Neuronal stem cell (in vitro differentiated cells): Measurements from ENCODE around the gene GBE1.

Source experiments
- DNase-seq: peaks from one replicate; pipeline ENCODE4 v3.0.0-alpha.2; 2013; ENCODE audit warnings: low spot score
- H2AFZ ChIP-seq: one replicate; pipeline ENCODE4 v1.6.1; 2013; ENCODE audit warnings: mild to moderate bottlenecking, low read length, inconsistent platforms
- H2AK5ac ChIP-seq: 2 replicates; pipeline ENCODE4 v1.6.1; 2013; ENCODE audit warnings: low read depth, mild to moderate bottlenecking, inconsistent platforms, low read length, moderate library complexity, mixed read lengths
- H2BK120ac ChIP-seq: 2 replicates; pipeline ENCODE4 v1.6.1; 2013; ENCODE audit warnings: low read depth, mild to moderate bottlenecking, inconsistent platforms, low read length, moderate library complexity, mixed read lengths
- H2BK12ac ChIP-seq: one replicate; pipeline ENCODE4 v1.6.1; 2013; ENCODE audit warnings: low read length, inconsistent platforms
- H2BK15ac ChIP-seq: 2 replicates; pipeline ENCODE4 v1.6.1; 2013; ENCODE audit warnings: mild to moderate bottlenecking, low read length, inconsistent platforms, mixed read lengths
- H2BK5ac ChIP-seq: one replicate; pipeline ENCODE4 v1.6.1; 2013; ENCODE audit warnings: inconsistent platforms, mild to moderate bottlenecking, low read length, moderate library complexity
- H3K14ac ChIP-seq: one replicate; pipeline ENCODE4 v1.6.1; 2013; ENCODE audit warnings: low read length, inconsistent platforms
- H3K18ac ChIP-seq: 2 replicates; pipeline ENCODE4 v1.6.1; 2013; ENCODE audit warnings: low read length, inconsistent platforms
- H3K23ac ChIP-seq: 2 replicates; pipeline ENCODE4 v1.6.1; 2013; ENCODE audit warnings: low read depth, mild to moderate bottlenecking, mixed read lengths, low read length, inconsistent platforms; ENCODE audit not compliant: poor library complexity
- H3K27ac ChIP-seq: replicated peaks from 3 replicates; pipeline ENCODE4 v1.5.1; 2013; ENCODE audit warnings: low read length, inconsistent platforms
- H3K27me3 ChIP-seq, 3 experiments: 2 replicates each; pipeline ENCODE4 v1.6.1; 2013; ENCODE audit warnings: low read length in 3 of 3, mild to moderate bottlenecking in 2 of 3, inconsistent platforms in 1 of 3, low read depth in 1 of 3, mixed read lengths in 1 of 3, moderate library complexity in 1 of 3; ENCODE audit not compliant: control insufficient read depth in 3 of 3, insufficient read depth in 3 of 3
- H3K36me3 ChIP-seq, 2 donors: replicated peaks in 1 of 2; 2 replicates each; pipeline ENCODE4 v1.6.1; 2013; ENCODE audit warnings: low read length in 2 of 2; ENCODE audit not compliant: control insufficient read depth in 2 of 2, insufficient read depth in 2 of 2
- H3K4ac ChIP-seq: 2 replicates; pipeline ENCODE4 v1.6.1; 2013; ENCODE audit warnings: inconsistent platforms, mild to moderate bottlenecking, low read length, moderate library complexity
- H3K4me1 ChIP-seq, 2 donors: 1 replicate in 1 of 2; 2 replicates in 1 of 2; pipeline ENCODE4 v1.6.1; 2013; ENCODE audit warnings: low read length in 2 of 2, low read depth in 1 of 2; ENCODE audit not compliant: control insufficient read depth in 2 of 2, insufficient read depth in 1 of 2
- H3K4me2 ChIP-seq: one replicate; pipeline ENCODE4 v1.6.1; 2013; ENCODE audit warnings: mild to moderate bottlenecking, low read length, inconsistent platforms; ENCODE audit not compliant: insufficient read depth, poor library complexity, severe bottlenecking
- H3K4me3 ChIP-seq, 2 donors: 2 replicates each; pipeline ENCODE4 v1.5.1; 2013; ENCODE audit warnings: low read length in 2 of 2, mild to moderate bottlenecking in 2 of 2, inconsistent platforms in 1 of 2, moderate library complexity in 1 of 2
- H3K79me1 ChIP-seq: one replicate; pipeline ENCODE4 v1.6.1; 2013; ENCODE audit warnings: low read depth, mild to moderate bottlenecking, inconsistent platforms, low read length, moderate library complexity
- H3K9ac ChIP-seq: one replicate; pipeline ENCODE4 v1.6.1; 2013; ENCODE audit warnings: mild to moderate bottlenecking, low read depth, low read length, inconsistent platforms; ENCODE audit not compliant: poor library complexity
- H3K9me3 ChIP-seq, 2 donors: replicated peaks in 1 of 2; 2 replicates each; pipeline versions ENCODE3 to v1.6.1; 2013; ENCODE audit warnings: low read length in 2 of 2, mild to moderate bottlenecking in 2 of 2, inconsistent platforms in 1 of 2, low read depth in 1 of 2, mixed read lengths in 1 of 2, moderate library complexity in 1 of 2; ENCODE audit not compliant: control insufficient read depth in 2 of 2, insufficient read depth in 1 of 2
- H4K8ac ChIP-seq: one replicate; pipeline ENCODE4 v1.6.1; 2013; ENCODE audit warnings: low read depth, mild to moderate bottlenecking, inconsistent platforms, low read length, moderate library complexity
- H4K91ac ChIP-seq: one replicate; pipeline ENCODE4 v1.6.1; 2013; ENCODE audit warnings: low read length, low read depth, mild to moderate bottlenecking, inconsistent platforms; ENCODE audit not compliant: poor library complexity
- WGBS, 2 donors: extraction: QIAGEN DNeasy Blood & Tissue Kit; methylation state at CpG; one replicate each; pipeline ENCODE4 v1.1.7; 2013; ENCODE audit warnings: missing lambda C conversion rate in 2 of 2, mixed read lengths in 1 of 2; ENCODE audit not compliant: insufficient read length in 2 of 2, insufficient replicate concordance in 1 of 2; ENCODE audit errors: extremely low coverage in 2 of 2; 5-methylcytosine and 5-hydroxymethylcytosine counted together

GBE1 gene

DNA sequence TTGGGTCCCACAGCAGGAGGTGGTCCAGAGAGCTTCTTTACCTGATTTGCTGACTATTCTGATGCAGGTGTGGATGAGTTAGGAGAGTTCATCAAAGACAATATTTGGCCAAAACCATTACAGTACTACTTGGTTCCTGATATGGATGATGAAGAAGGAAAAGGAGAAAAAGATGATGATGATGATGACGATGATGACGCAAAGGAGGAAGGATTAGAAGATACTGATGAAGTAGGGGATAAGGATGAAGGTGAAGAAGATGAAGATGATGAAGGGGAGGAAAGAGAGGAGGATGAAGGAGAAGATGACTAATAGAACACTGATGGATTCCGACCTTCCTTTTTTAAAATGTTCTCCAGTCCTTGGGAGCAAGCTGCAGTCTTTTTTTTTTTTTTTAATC is 148.7 kb downstream of the GBE1 start:
- Histone ChIP-seq H3K14ac (no peak overlapping the region), H2BK12ac (no peak overlapping the region), H3K4me3 (no peak overlapping the region), H3K9ac (no peak overlapping the region), H3K36me3 (no peaks in the 10 kb centered on the region), H2BK120ac (no peak overlapping the region), H2AFZ (no peak overlapping the region), H3K4me2 (no peak overlapping the region), H3K27me3 (no peaks in the 10 kb centered on the region), H2AK5ac (no peak overlapping the region), H3K18ac (no peak overlapping the region), H3K23ac (no peak overlapping the region), H3K4me1 (no peaks in the 10 kb centered on the region), H4K91ac (no peak overlapping the region), H2BK5ac (no peak overlapping the region), H3K4ac (no peak overlapping the region), H3K9me3 (no peaks in the 10 kb centered on the region), H3K79me1 (no peaks in the 10 kb centered on the region), H3K27ac (no peak overlapping the region), H4K8ac (no peak overlapping the region), H2BK15ac (no peak overlapping the region)
- 100% methylated on average over 1 to 2 of the region's 3 CpGs for WGBS, 2 donors
- no peak for DNase-seq

- no peaks in the 10 kb centered on the region for H3K9me3 ChIP-seq
- no peak overlapping the region for H3K9ac ChIP-seq
- H3K4me1 ChIP-seq: no peaks in the 10 kb centered on the region
- H4K91ac ChIP-seq: no peak overlapping the region
- no peak overlapping the region for H3K4me2 ChIP-seq
- no peak overlapping the region for H3K27ac ChIP-seq
- no peak overlapping the region for H2BK120ac ChIP-seq
- no peaks in the 10 kb centered on the region for H3K27me3 ChIP-seq
- H4K8ac ChIP-seq: no peak overlapping the region
- H3K79me1 ChIP-seq: no peaks in the 10 kb centered on the region
- H3K4ac ChIP-seq: no peak overlapping the region
- H2AFZ ChIP-seq: no peak overlapping the region
- DNase-seq: no peak
- H2BK5ac ChIP-seq: no peak overlapping the region
- no peak overlapping the region for H3K23ac ChIP-seq
- H3K4me3 ChIP-seq: no peak overlapping the region
- WGBS, 2 donors: no CpG with 5 or more reads among the region's 2 CpGs
- no peaks in the 10 kb centered on the region for H3K36me3 ChIP-seq
- no peak overlapping the region for H3K18ac ChIP-seq
- no peak overlapping the region for H3K14ac ChIP-seq
- no peak overlapping the region for H2BK12ac ChIP-seq
- H2BK15ac ChIP-seq: no peak overlapping the region
- H2AK5ac ChIP-seq: no peak overlapping the region
Measured at GRCh38 chr3:81602781-81603180, 158.7 kb downstream of the GBE1 start.

- Histone ChIP-seq H3K4ac (no peak overlapping the region), H2BK120ac (no peak overlapping the region), H3K27me3 (no peaks in the 10 kb centered on the region), H3K4me2 (no peak overlapping the region), H3K4me1 (no peaks in the 10 kb centered on the region), H3K4me3 (no peak overlapping the region), H2AFZ (no peak overlapping the region), H4K91ac (no peak overlapping the region), H3K36me3 (no peaks in the 10 kb centered on the region), H3K18ac (no peak overlapping the region), H3K9me3 (no peaks in the 10 kb centered on the region), H3K9ac (no peak overlapping the region), H2BK5ac (no peak overlapping the region), H2BK15ac (no peak overlapping the region), H3K79me1 (no peaks in the 10 kb centered on the region), H3K14ac (no peak overlapping the region), H2BK12ac (no peak overlapping the region), H3K23ac (no peak overlapping the region), H4K8ac (no peak overlapping the region), H2AK5ac (no peak overlapping the region), H3K27ac (no peak overlapping the region)
- no peak for DNase-seq
- no CpG with 5 or more reads among the region's 2 CpGs for WGBS, 2 donors
Measured at GRCh38 chr3:81601707-81602305, 159.6 kb downstream of the GBE1 start.

DNA sequence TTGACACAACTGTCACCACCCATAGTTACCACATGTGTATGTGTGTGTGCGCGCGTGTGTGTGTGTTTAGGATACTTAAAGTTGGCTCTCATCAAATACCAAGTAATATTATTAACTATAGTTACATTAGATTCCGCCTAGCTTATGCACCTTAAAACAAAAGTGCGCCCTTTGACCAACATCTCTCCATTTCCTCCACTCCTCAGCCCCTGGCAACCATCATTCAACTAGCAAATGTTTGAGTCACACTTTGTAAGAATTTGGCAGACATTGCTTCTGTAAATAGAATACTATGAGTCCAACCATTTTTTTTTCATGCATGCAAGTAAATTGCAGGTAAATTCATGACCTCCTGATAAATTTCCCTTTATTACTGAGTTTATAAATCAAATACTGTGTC is 169.3 kb downstream of the GBE1 start:
- no peak overlapping the region for H3K4ac ChIP-seq
- no peak overlapping the region for H2AK5ac ChIP-seq
- H2BK5ac ChIP-seq: no peak overlapping the region
- no CpG with 5 or more reads among the region's 5 CpGs for WGBS, 2 donors
- H3K14ac ChIP-seq: no peak overlapping the region
- H3K9ac ChIP-seq: no peak overlapping the region
- H3K4me2 ChIP-seq: no peak overlapping the region
- H3K18ac ChIP-seq: no peak overlapping the region
- no peak overlapping the region for H3K23ac ChIP-seq
- H2BK12ac ChIP-seq: no peak overlapping the region
- no peaks in the 10 kb centered on the region for H3K9me3 ChIP-seq
- no peaks in the 10 kb centered on the region for H3K27me3 ChIP-seq
- no peak overlapping the region for H3K4me3 ChIP-seq
- no peak for DNase-seq
- H4K8ac ChIP-seq: no peak overlapping the region
- H3K27ac ChIP-seq: no peak overlapping the region
- no peaks in the 10 kb centered on the region for H3K4me1 ChIP-seq
- no peaks in the 10 kb centered on the region for H3K79me1 ChIP-seq
- H4K91ac ChIP-seq: no peak overlapping the region
- H2BK15ac ChIP-seq: no peak overlapping the region
- H3K36me3 ChIP-seq: no peaks in the 10 kb centered on the region
- no peak overlapping the region for H2BK120ac ChIP-seq
- no peak overlapping the region for H2AFZ ChIP-seq
